ENCODE data around the gene ZRANB3.

- TF ChIP-seq TARDBP (IDR thresholded peaks at IDR 0.05; ENCODE audit: borderline replicate concordance) (no peak), REST (IDR thresholded peaks at IDR 0.05; ENCODE audit: low read depth, low read length) (no peak), CTCF (IDR thresholded peaks at IDR 0.05 in 2 of 3, conservative IDR thresholded peaks at IDR 0.05 in 1 of 3; ENCODE audit: control insufficient read depth in 2 of 3, extremely low read depth in 1 of 3, insufficient read depth in 1 of 3, low read depth in 3 of 3, low read length in 3 of 3) (no peak), POLR2A (IDR thresholded peaks at IDR 0.05; ENCODE audit: low read depth, low read length) (no peak), NFYA (IDR thresholded peaks at IDR 0.05; ENCODE audit: borderline replicate concordance, low read depth, low read length) (no peak), CBX5 (IDR thresholded peaks at IDR 0.05; ENCODE audit: low read depth) (no peak), ATF3 (IDR thresholded peaks at IDR 0.05; ENCODE audit: borderline replicate concordance, extremely low read depth, low read depth, low read length) (no peak), USF2 (IDR thresholded peaks at IDR 0.05; ENCODE audit: borderline replicate concordance, low read depth, low read length) (no peak), KDM1A (IDR thresholded peaks at IDR 0.05; ENCODE audit: borderline replicate concordance) (no peak), POLR2AphosphoS2 (IDR thresholded peaks at IDR 0.05; ENCODE audit: low read depth, low read length) (no peak), CHD2 (IDR thresholded peaks at IDR 0.05; ENCODE audit: borderline replicate concordance, low read depth, low read length) (no peak)
Measured at GRCh38 chr2:135163306-135163705, 367.7 kb downstream of the ZRANB3 start.

All from GM12878 (cell line).